ENCODE measurements around the gene DLEC1.

Gene DLEC1

GRCh38 chr3:38009807-38010591 lies 29.0 kb upstream of the DLEC1 start:
- TF ChIP-seq REST (IDR thresholded peaks at IDR 0.05; ENCODE audit: insufficient read depth in 1 of 2, low read depth in 2 of 2, low read length in 2 of 2) (no peak), TAF1 (IDR thresholded peaks at IDR 0.05; ENCODE audit: borderline replicate concordance, insufficient read depth, low read length) (no peak), FOXP2 (optimal IDR thresholded peaks at IDR 0.05; ENCODE audit: borderline replicate concordance, extremely low read depth, extremely low read length, insufficient read depth) (no peak), POLR2AphosphoS5 (IDR thresholded peaks at IDR 0.05; ENCODE audit: low read depth, low read length) (no peak)

DNA sequence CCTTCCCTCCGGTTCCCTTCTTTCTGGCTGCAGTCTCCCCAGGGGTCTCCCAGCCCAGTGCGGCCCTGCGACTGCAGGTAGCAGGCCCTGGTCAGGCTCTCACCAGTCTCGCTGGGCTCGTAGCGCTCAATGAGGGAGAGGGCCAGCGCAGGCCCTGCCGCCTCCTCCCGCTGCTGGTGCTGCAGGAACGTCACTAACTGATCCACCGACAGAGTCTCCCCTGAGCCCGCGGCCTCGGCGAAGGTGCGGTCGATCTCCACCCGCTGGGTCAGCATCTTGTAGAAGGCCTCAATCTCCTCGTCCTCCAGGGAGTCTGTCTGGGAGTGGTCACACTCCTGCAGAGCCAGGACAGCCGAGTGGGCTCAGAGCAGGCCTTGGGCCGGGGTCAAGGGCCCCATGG lies 27.9 kb upstream of the DLEC1 start:
- TF ChIP-seq POLR2AphosphoS5 (IDR thresholded peaks at IDR 0.05; ENCODE audit: low read depth, low read length), result no peak
- no peak for TF ChIP-seq SIN3A (IDR thresholded peaks at IDR 0.05; ENCODE audit: borderline replicate concordance, insufficient read depth, low read length)
- no peak for TF ChIP-seq FOXP2 (optimal IDR thresholded peaks at IDR 0.05; ENCODE audit: borderline replicate concordance, extremely low read depth, extremely low read length, insufficient read depth)
- no peak for TF ChIP-seq TAF1 (IDR thresholded peaks at IDR 0.05; ENCODE audit: borderline replicate concordance, insufficient read depth, low read length)
- TF ChIP-seq REST (IDR thresholded peaks at IDR 0.05; ENCODE audit: insufficient read depth in 1 of 2, low read depth in 2 of 2, low read length in 2 of 2), result no peak

- TF ChIP-seq FOXP2 (optimal IDR thresholded peaks at IDR 0.05; ENCODE audit: borderline replicate concordance, extremely low read depth, extremely low read length, insufficient read depth) (no peak), SIN3A (IDR thresholded peaks at IDR 0.05; ENCODE audit: borderline replicate concordance, insufficient read depth, low read length) (no peak), POLR2AphosphoS5 (IDR thresholded peaks at IDR 0.05; ENCODE audit: low read depth, low read length) (no peak), TAF1 (IDR thresholded peaks at IDR 0.05; ENCODE audit: borderline replicate concordance, insufficient read depth, low read length) (no peak), REST (IDR thresholded peaks at IDR 0.05; ENCODE audit: insufficient read depth in 1 of 2, low read depth in 2 of 2, low read length in 2 of 2) (no peak)
These were observed 23.5 kb upstream of the DLEC1 start for GRCh38 chr3:38015485-38015884.

- TF ChIP-seq POLR2AphosphoS5 (IDR thresholded peaks at IDR 0.05; ENCODE audit: low read depth, low read length) (no peak), REST (IDR thresholded peaks at IDR 0.05; ENCODE audit: insufficient read depth in 1 of 2, low read depth in 2 of 2, low read length in 2 of 2) (no peak), SIN3A (IDR thresholded peaks at IDR 0.05; ENCODE audit: borderline replicate concordance, insufficient read depth, low read length) (no peak), FOXP2 (optimal IDR thresholded peaks at IDR 0.05; ENCODE audit: borderline replicate concordance, extremely low read depth, extremely low read length, insufficient read depth) (no peak), TAF1 (IDR thresholded peaks at IDR 0.05; ENCODE audit: borderline replicate concordance, insufficient read depth, low read length) (no peak)
These were observed 23.0 kb upstream of the DLEC1 start for GRCh38 chr3:38015984-38016383.

All from PFSK-1 (cell line).